Fibroblast of lung (primary cell): Measurements from ENCODE around the gene PALLD.

Experiments
- CTCF ChIP-seq, 2 donors: IDR thresholded peaks in 1 of 2; conservative IDR thresholded peaks in 1 of 2; 1 replicate in 1 of 2; 2 replicates in 1 of 2; pipeline ENCODE4 v1.5.1; 2011 to 2012; ENCODE audit warnings: low read length in 2 of 2, control low read depth in 1 of 2, inconsistent platforms in 1 of 2, low read depth in 1 of 2, mild to moderate bottlenecking in 1 of 2
- EZH2 ChIP-seq: IDR thresholded peaks from 2 replicates; pipeline ENCODE4 v1.5.1; 2012; ENCODE audit warnings: low read length, control low read depth, mild to moderate bottlenecking; ENCODE audit errors: missing control alignments

DNA sequence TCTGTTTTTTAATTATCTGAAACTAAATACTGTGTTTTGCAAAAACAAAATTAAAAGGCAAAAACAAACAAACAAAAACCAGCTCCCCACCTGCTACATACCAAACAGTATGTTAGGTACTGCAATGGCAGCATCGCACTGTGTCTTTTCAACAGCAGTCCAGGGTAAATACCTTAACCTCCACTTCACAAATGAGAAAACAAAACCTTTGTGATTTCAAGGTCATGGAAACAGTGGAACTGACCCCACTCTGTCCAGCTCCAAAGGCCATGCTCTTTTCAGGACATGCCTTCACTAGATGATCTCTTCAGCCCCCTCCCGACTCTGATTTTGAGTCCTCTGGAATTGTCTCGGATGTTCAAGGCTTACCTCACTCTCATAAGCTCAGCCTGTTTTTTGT is 329.8 kb downstream of the PALLD start:
- TF ChIP-seq CTCF (conservative IDR thresholded peaks at IDR 0.05 in 1 of 2, IDR thresholded peaks at IDR 0.05 in 1 of 2; ENCODE audit: low read depth in 1 of 2, low read length in 2 of 2) (no peak), EZH2 (no peak)
